Fibroblast of lung (primary cell): Measurements from ENCODE around the gene KLK6. TPM values are rescaled to one million over a fixed set of nuclear protein-coding genes. Genes with fewer than 3 reads are reported as not detected.

Experiments
- DNase-seq, 2 donors: peaks; one replicate each; pipeline versions ENCODE4 v3.0.0 to v3.0.0-alpha.2; 2010; ENCODE audit warnings: low read depth in 2 of 2
- H2AFZ ChIP-seq: 2 replicates; pipeline ENCODE4 v1.5.1; 2012; ENCODE audit warnings: low read length, control low read depth, inconsistent platforms
- H3K27ac ChIP-seq: 2 replicates; pipeline ENCODE4 v1.5.1; 2011; ENCODE audit warnings: low read length, control low read depth; ENCODE audit not compliant: insufficient read depth
- H3K27me3 ChIP-seq: 2 replicates; pipeline ENCODE4 v1.5.1; 2011; ENCODE audit warnings: mild to moderate bottlenecking, low read length; ENCODE audit not compliant: control insufficient read depth, insufficient read depth
- H3K36me3 ChIP-seq: 2 replicates; pipeline ENCODE4 v1.5.1; 2011; ENCODE audit warnings: low read length; ENCODE audit not compliant: control insufficient read depth, insufficient read depth
- H3K4me1 ChIP-seq: 2 replicates; pipeline ENCODE4 v1.5.1; 2011; ENCODE audit warnings: low read length; ENCODE audit not compliant: control insufficient read depth, insufficient read depth; ENCODE audit errors: extremely low read depth
- H3K4me2 ChIP-seq: 2 replicates; pipeline ENCODE4 v1.5.1; 2011; ENCODE audit warnings: low read length, control low read depth; ENCODE audit not compliant: insufficient read depth; ENCODE audit errors: extremely low read depth
- H3K4me3 ChIP-seq, 4 experiments: fragments of 200-600 bp in 1 of 4; sonication (generic) in 1 of 4; replicated peaks in 1 of 4; 2 replicates each; pipeline ENCODE4 v1.5.1; 2011 to 2016; ENCODE audit warnings: low read length in 4 of 4, low read depth in 3 of 4, mild to moderate bottlenecking in 3 of 4, control low read depth in 2 of 4, inconsistent platforms in 1 of 4, mixed read lengths in 1 of 4; ENCODE audit not compliant: insufficient read depth in 1 of 4; ENCODE audit errors: control extremely low read depth in 1 of 4
- H3K79me2 ChIP-seq: 2 replicates; pipeline ENCODE4 v1.5.1; 2012; ENCODE audit warnings: mild to moderate bottlenecking, low read length, inconsistent platforms; ENCODE audit not compliant: control insufficient read depth, insufficient read depth
- H3K9ac ChIP-seq: 2 replicates; pipeline ENCODE4 v1.5.1; 2011; ENCODE audit warnings: mild to moderate bottlenecking, low read length, control low read depth; ENCODE audit not compliant: insufficient read depth
- H3K9me3 ChIP-seq: 2 replicates; pipeline ENCODE4 v1.5.1; 2012; ENCODE audit warnings: low read depth, low read length; ENCODE audit not compliant: control insufficient read depth, insufficient read depth
- H4K20me1 ChIP-seq: 2 replicates; pipeline ENCODE4 v1.5.1; 2011; ENCODE audit warnings: low read length; ENCODE audit not compliant: control insufficient read depth, insufficient read depth; ENCODE audit errors: extremely low read depth
- EZH2 ChIP-seq: IDR thresholded peaks from 2 replicates; pipeline ENCODE4 v1.5.1; 2012; ENCODE audit warnings: low read length, control low read depth, mild to moderate bottlenecking; ENCODE audit errors: missing control alignments
- polyA plus RNA-seq, 2 donors: library from polyadenylated mRNA; depleted of rRNA in 1 of 2; stranded (reverse) in 1 of 2; unstranded in 1 of 2; fragments of >200 nt; gene quantifications; 2 replicates each; pipeline ENCODE4 v1.2.1, GENCODE V29; 2011 to 2012; ENCODE audit warnings: missing spikeins in 1 of 2
- total RNA-seq: library from RNA; depleted of rRNA; stranded (reverse); fragments of >200 nt; gene quantifications from 2 replicates; pipeline ENCODE4 v1.2.1, GENCODE V29; 2014
- TF ChIP-seq, protein P1 (sequence below), 2 donors: IDR thresholded peaks in 1 of 2; conservative IDR thresholded peaks in 1 of 2; 1 replicate in 1 of 2; 2 replicates in 1 of 2; pipeline ENCODE4 v1.5.1; 2011 to 2012; ENCODE audit warnings: low read length in 2 of 2, control low read depth in 1 of 2, inconsistent platforms in 1 of 2, low read depth in 1 of 2, mild to moderate bottlenecking in 1 of 2

KLK6 gene
- total and polyA plus RNA-seq, 2 donors (not counting 1 experiment from before 2014, with no cell fraction given) = not detected

DNA sequence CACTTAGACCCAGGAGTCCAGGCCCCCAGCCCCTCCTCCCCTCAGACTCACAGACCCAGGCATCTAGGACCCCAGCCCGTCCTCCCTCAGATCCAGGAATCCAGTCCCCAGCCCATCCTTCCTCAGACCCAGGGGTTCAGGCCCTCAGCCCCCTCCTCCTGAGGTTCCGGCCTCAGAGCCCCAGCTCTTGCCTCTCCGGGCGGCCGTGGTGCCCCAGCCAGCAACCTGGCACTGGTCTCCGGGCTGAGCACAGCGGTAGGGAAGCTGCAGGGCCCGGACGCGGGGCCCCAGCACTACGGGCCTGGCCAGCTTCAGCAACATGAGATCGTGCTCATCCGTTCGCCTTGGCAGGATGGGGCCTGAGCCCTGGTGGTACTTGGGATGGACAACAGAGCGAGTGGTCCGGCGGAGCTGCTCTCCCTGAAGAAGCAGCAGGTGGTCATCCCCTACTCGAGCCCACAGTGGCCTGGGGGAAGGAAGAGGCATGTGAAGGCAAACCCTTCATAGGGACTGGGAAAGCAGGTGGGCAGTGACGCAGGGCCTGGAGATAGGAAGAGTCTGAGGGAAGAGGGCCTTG lies 46.4 kb upstream of the KLK6 start:
- H3K27ac ChIP-seq = no peak overlapping the region
- no peak for DNase-seq
- H3K79me2 ChIP-seq = no peaks in the 10 kb centered on the region
- H3K4me3 ChIP-seq = no peak overlapping the region
- H3K9me3 ChIP-seq = no peaks in the 10 kb centered on the region
- TF ChIP-seq EZH2 = no peak
- TF ChIP-seq, protein P1, sequence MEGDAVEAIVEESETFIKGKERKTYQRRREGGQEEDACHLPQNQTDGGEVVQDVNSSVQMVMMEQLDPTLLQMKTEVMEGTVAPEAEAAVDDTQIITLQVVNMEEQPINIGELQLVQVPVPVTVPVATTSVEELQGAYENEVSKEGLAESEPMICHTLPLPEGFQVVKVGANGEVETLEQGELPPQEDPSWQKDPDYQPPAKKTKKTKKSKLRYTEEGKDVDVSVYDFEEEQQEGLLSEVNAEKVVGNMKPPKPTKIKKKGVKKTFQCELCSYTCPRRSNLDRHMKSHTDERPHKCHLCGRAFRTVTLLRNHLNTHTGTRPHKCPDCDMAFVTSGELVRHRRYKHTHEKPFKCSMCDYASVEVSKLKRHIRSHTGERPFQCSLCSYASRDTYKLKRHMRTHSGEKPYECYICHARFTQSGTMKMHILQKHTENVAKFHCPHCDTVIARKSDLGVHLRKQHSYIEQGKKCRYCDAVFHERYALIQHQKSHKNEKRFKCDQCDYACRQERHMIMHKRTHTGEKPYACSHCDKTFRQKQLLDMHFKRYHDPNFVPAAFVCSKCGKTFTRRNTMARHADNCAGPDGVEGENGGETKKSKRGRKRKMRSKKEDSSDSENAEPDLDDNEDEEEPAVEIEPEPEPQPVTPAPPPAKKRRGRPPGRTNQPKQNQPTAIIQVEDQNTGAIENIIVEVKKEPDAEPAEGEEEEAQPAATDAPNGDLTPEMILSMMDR (conservative IDR thresholded peaks at IDR 0.05 in 1 of 2, IDR thresholded peaks at IDR 0.05 in 1 of 2; ENCODE audit: low read depth in 1 of 2, low read length in 2 of 2) = no peak
- H3K9ac ChIP-seq = no peak overlapping the region
- H3K4me1 ChIP-seq = no peaks in the 10 kb centered on the region
- no peak overlapping the region for H2AFZ ChIP-seq
- no peaks in the 10 kb centered on the region for H4K20me1 ChIP-seq
- no peaks in the 10 kb centered on the region for H3K36me3 ChIP-seq
- H3K4me2 ChIP-seq = no peak overlapping the region
- peaks cover 3% of the 10 kb centered on the region for H3K27me3 ChIP-seq

DNA sequence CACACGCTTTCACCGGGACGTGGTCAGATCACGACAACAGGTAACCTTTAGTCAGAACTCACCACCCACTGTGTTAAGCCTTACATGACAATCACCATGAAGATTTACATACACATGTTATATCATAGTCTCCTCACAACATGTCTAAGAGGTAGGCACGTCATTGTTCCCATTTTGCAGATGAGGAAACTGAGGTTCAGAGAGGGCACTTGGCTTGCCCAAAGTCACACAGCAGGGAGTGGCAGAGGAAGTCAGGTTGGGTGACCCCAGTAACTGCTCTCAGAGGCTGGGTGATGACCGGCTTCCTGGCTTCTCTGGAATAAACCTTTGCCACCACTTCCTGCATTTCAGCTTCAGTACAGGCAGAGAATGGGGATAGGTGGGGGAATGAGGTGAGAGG lies 44.9 kb upstream of the KLK6 start:
- Histone ChIP-seq H3K4me2 (no peak overlapping the region), H3K4me3 (no peak overlapping the region), H3K79me2 (no peaks in the 10 kb centered on the region), H3K27ac (no peak overlapping the region), H3K4me1 (no peaks in the 10 kb centered on the region), H3K27me3 (peaks cover 3% of the 10 kb centered on the region), H2AFZ (no peak overlapping the region), H3K36me3 (no peaks in the 10 kb centered on the region), H3K9me3 (no peaks in the 10 kb centered on the region), H4K20me1 (no peaks in the 10 kb centered on the region), H3K9ac (no peak overlapping the region)
- no peak for DNase-seq
- TF ChIP-seq, protein P1 (conservative IDR thresholded peaks at IDR 0.05 in 1 of 2, IDR thresholded peaks at IDR 0.05 in 1 of 2; ENCODE audit: low read depth in 1 of 2, low read length in 2 of 2) = no peak
- TF ChIP-seq EZH2 = no peak

- H2AFZ ChIP-seq = no peak overlapping the region
- H3K27ac ChIP-seq = no peak overlapping the region
- no peak overlapping the region for H3K9ac ChIP-seq
- H3K36me3 ChIP-seq = no peaks in the 10 kb centered on the region
- H4K20me1 ChIP-seq = no peaks in the 10 kb centered on the region
- no peaks in the 10 kb centered on the region for H3K79me2 ChIP-seq
- no peak for DNase-seq
- H3K4me1 ChIP-seq = no peaks in the 10 kb centered on the region
- TF ChIP-seq, protein P1 (conservative IDR thresholded peaks at IDR 0.05 in 1 of 2, IDR thresholded peaks at IDR 0.05 in 1 of 2; ENCODE audit: low read depth in 1 of 2, low read length in 2 of 2) = no peak
- TF ChIP-seq EZH2 = no peak
- H3K4me3 ChIP-seq = no peak overlapping the region
- H3K9me3 ChIP-seq = no peaks in the 10 kb centered on the region
- peaks cover 3% of the 10 kb centered on the region for H3K27me3 ChIP-seq
- H3K4me2 ChIP-seq = no peak overlapping the region
Observed at GRCh38 chr19:51012661-51013190, 43.3 kb upstream of the KLK6 start.
